SJCRH30 (cell line): ENCODE results near the gene ZNF827. TPM values are rescaled to one million over a fixed set of nuclear protein-coding genes. Genes with fewer than 3 reads are reported as not detected.
A peak's percentile ranks its signal among the peaks of the same experiment; 100 is the strongest.

Experiments
- DNase-seq, 2 experiments: peaks; one replicate each; pipeline ENCODE4 v3.0.0-alpha.2; 2015 to 2020
- H3K27ac ChIP-seq: fragments of 250-450 bp; sonication (Bioruptor Pico); 2 replicates; pipeline ENCODE4 v1.5.1; 2020; ENCODE audit warnings: mild to moderate bottlenecking, moderate library complexity
- H3K27me3 ChIP-seq: fragments of 250-450 bp; sonication (Bioruptor Pico); 2 replicates; pipeline ENCODE4 v1.5.1; 2020; ENCODE audit warnings: mild to moderate bottlenecking, moderate library complexity
- H3K36me3 ChIP-seq: fragments of 250-450 bp; sonication (Bioruptor Pico); 2 replicates; pipeline ENCODE4 v1.5.1; 2020; ENCODE audit warnings: mild to moderate bottlenecking, moderate library complexity
- H3K4me1 ChIP-seq: fragments of 250-450 bp; sonication (Bioruptor Pico); 2 replicates; pipeline ENCODE4 v1.5.1; 2020; ENCODE audit warnings: mild to moderate bottlenecking, moderate library complexity
- H3K4me3 ChIP-seq: fragments of 250-450 bp; sonication (Bioruptor Pico); 2 replicates; pipeline ENCODE4 v1.5.1; 2020; ENCODE audit warnings: mild to moderate bottlenecking, moderate library complexity
- H3K9me3 ChIP-seq: fragments of 250-450 bp; sonication (Bioruptor Pico); replicated peaks from 2 replicates; pipeline ENCODE4 v1.5.1; 2020; ENCODE audit warnings: mild to moderate bottlenecking, moderate library complexity
- total RNA-seq: library from RNA; depleted of rRNA; stranded (reverse); fragments of >200 nt; shearing (Covaris generic); gene quantifications from 2 replicates; pipeline ENCODE4 v1.2.3, GENCODE V29; 2014

The ZNF827 gene
- total RNA-seq, 1 experiment from 2014 or later: 10.5 TPM

GRCh38 chr4:145888393-145888792 is 50.2 kb downstream of the ZNF827 start:
- Histone ChIP-seq H3K36me3 (no peaks in the 10 kb centered on the region; the same call in 1 of the 2 replicates), H3K27me3 (no peaks in the 10 kb centered on the region), H3K27ac (no peak overlapping the region), H3K4me1 (no peaks in the 10 kb centered on the region), H3K9me3 (no peaks in the 10 kb centered on the region), H3K4me3 (no peak overlapping the region)
- no peak for DNase-seq

DNA sequence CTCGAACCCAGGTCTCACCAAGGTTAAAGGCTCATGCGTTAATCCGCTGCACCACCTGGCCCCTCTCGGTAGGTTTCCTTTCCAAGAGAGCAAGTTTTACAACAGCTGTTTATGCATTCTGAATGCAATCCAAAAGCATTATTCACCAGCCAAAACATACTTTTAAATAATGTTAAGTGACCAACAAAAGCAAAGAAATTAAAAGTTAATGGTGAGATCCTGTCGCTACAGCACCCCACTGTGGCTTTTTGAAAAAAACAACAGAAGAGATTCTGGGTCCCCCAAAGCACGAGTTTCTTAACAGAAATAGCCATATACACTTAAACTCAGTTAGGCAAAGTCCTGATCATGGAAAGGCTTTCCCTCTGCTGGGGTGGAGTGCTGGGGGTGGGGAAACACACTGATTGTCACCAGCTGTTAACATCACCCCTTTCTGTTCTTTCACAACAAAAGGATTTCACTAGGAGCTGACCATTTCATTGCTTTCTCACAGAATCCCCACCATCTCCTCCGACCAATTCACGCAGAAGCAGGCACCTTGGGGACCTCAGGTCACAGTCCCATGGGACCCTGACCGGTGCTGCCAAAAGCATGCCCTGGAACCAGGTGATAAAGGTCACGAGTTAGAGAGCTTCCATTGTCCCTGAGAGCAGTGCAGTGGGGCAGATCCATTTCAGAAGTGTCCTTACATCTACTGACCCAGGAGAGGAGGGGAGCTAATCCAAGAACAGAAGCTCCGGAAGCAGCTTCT is 51.2 kb downstream of the ZNF827 start:
- no peak overlapping the region for H3K27ac ChIP-seq
- no peak for DNase-seq
- no peaks in the 10 kb centered on the region; the same call in 1 of the 2 replicates for H3K36me3 ChIP-seq

GRCh38 chr4:145886871-145887240 is 51.8 kb downstream of the ZNF827 start:
- Histone ChIP-seq H3K9me3 (no peaks in the 10 kb centered on the region), H3K36me3 (no peaks in the 10 kb centered on the region; the same call in 1 of the 2 replicates), H3K27ac (no peak overlapping the region), H3K27me3 (no peaks in the 10 kb centered on the region), H3K4me1 (no peaks in the 10 kb centered on the region), H3K4me3 (no peak overlapping the region)
- DNase-seq: no peak

More for the DNA sequence above, 51.2 kb downstream of the ZNF827 start:
- no peak overlapping the region for H3K4me3 ChIP-seq
- no peaks in the 10 kb centered on the region for H3K9me3 ChIP-seq
- no peaks in the 10 kb centered on the region for H3K4me1 ChIP-seq
- H3K27me3 ChIP-seq: no peaks in the 10 kb centered on the region

DNA sequence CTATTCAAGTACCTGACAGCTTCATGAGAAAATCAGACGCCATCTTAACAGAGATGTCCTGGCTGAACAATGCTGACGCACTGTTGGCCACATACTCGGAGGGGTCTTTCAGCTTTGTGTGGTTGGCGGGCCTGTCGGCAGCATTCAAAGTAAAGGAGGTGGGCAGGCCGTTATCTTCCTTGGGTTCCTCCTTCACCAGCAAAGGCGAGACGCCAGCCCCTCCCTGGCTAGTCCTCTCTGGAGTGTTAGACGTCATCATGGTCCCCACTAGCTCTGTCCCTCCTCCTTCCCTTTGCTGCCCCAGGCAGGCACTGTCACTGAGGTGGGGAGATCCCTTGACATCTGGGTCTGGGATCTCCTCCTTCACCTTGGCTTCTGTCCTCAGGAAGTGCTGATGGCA is 53.0 kb downstream of the ZNF827 start:
- Histone ChIP-seq H3K36me3 (no peaks in the 10 kb centered on the region), H3K4me1 (no peaks in the 10 kb centered on the region), H3K4me3 (no peak overlapping the region)

GRCh38 chr4:145884775-145885174 is 53.8 kb downstream of the ZNF827 start:
- H3K36me3 ChIP-seq: no peaks in the 10 kb centered on the region
- no peaks in the 10 kb centered on the region for H3K27me3 ChIP-seq
- H3K4me3 ChIP-seq: no peak overlapping the region
- no peak overlapping the region for H3K27ac ChIP-seq
- no peak for DNase-seq
- no peaks in the 10 kb centered on the region for H3K9me3 ChIP-seq
- H3K4me1 ChIP-seq: no peaks in the 10 kb centered on the region

More for the DNA sequence above, 53.0 kb downstream of the ZNF827 start:
- DNase-seq: no peak
- H3K9me3 ChIP-seq: no peaks in the 10 kb centered on the region
- H3K27ac ChIP-seq: no peak overlapping the region
- H3K27me3 ChIP-seq: no peaks in the 10 kb centered on the region

GRCh38 chr4:145883101-145883694 is 55.4 kb downstream of the ZNF827 start:
- no peaks in the 10 kb centered on the region for H3K27me3 ChIP-seq
- DNase-seq: no peak
- H3K4me1 ChIP-seq: no peaks in the 10 kb centered on the region
- no peaks in the 10 kb centered on the region for H3K9me3 ChIP-seq
- H3K36me3 ChIP-seq: no peaks in the 10 kb centered on the region
- H3K4me3 ChIP-seq: no peak overlapping the region
- no peak overlapping the region for H3K27ac ChIP-seq

- H3K36me3 ChIP-seq: no peaks in the 10 kb centered on the region
- H3K4me1 ChIP-seq: no peaks in the 10 kb centered on the region
- no peaks in the 10 kb centered on the region for H3K9me3 ChIP-seq
- DNase-seq: peak in 1 of 2 experiments; percentile 31
- H3K27me3 ChIP-seq: no peaks in the 10 kb centered on the region
- no peak overlapping the region for H3K4me3 ChIP-seq
- H3K27ac ChIP-seq: no peak overlapping the region
Observed at GRCh38 chr4:145882604-145883003, 56.0 kb downstream of the ZNF827 start.

GRCh38 chr4:145881989-145882388 is 56.6 kb downstream of the ZNF827 start:
- H3K4me3 ChIP-seq: no peak overlapping the region

GRCh38 chr4:145881576-145881975 is 57.0 kb downstream of the ZNF827 start:
- no peaks in the 10 kb centered on the region for H3K9me3 ChIP-seq
- no peaks in the 10 kb centered on the region for H3K36me3 ChIP-seq
- no peak overlapping the region for H3K27ac ChIP-seq
- DNase-seq: no peak
- H3K27me3 ChIP-seq: no peaks in the 10 kb centered on the region
- H3K4me1 ChIP-seq: no peaks in the 10 kb centered on the region
- H3K4me3 ChIP-seq: no peak overlapping the region

More at GRCh38 chr4:145881989-145882388, 56.6 kb downstream of the ZNF827 start:
- Histone ChIP-seq H3K27me3 (no peaks in the 10 kb centered on the region), H3K9me3 (no peaks in the 10 kb centered on the region), H3K27ac (no peak overlapping the region), H3K36me3 (no peaks in the 10 kb centered on the region), H3K4me1 (no peaks in the 10 kb centered on the region)
- no peak for DNase-seq

DNA sequence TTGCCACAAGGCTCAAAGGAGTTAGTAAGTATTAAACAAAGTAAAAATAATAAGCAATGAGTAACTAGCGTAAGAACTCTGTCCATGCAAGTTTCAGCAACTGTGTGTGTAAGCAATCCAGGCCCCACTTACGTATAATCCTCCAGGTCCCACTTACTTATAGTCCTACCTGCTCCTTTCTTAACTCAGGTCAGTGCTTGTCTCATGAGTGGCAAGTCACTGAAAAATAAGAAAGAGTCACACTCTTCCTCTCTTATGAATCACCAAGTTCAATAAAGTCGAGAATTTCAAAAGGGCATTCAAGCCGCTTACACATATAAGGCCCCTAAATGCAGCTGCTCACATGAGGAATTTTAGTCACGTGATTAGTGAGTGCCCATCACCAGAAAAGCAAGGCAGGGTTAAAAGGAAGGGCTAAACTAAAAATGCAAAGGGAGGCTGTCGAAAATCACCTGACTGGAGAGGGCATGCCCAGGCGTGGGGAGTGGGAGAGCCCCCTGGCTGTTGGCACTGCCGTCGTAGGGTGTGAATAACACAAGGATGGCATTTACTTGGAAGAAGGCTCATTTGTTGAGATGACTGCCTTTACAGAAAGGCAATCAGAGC is 58.2 kb downstream of the ZNF827 start:
- H3K4me1 ChIP-seq: no peaks in the 10 kb centered on the region
- H3K9me3 ChIP-seq: no peaks in the 10 kb centered on the region
- H3K27me3 ChIP-seq: no peaks in the 10 kb centered on the region
- no peak overlapping the region for H3K4me3 ChIP-seq
- H3K36me3 ChIP-seq: no peaks in the 10 kb centered on the region; the same call in 1 of the 2 replicates
- H3K27ac ChIP-seq: no peak overlapping the region
- no peak for DNase-seq

DNA sequence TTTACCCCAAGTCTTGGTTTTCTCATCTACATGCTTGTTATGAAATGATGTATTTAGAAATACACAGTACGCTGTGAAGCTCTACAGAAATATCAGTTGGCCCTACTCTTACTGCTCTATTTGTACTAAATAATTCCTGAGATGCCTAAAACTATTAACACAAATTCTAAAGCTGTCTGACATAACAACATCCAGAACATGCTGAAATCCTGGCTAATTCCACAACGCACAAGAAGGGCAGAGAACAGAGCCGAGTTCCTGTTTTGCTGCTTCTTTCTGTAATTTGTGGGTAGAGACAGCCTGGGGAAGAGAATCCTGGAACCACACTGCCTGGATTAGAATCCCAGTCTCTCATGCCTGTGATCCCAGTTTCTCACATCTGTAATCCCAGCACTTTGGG is 59.0 kb downstream of the ZNF827 start:
- DNase-seq: no peak
- Histone ChIP-seq H3K27me3 (no peaks in the 10 kb centered on the region), H3K36me3 (no peaks in the 10 kb centered on the region; the same call in 1 of the 2 replicates), H3K4me1 (no peaks in the 10 kb centered on the region), H3K27ac (no peak overlapping the region), H3K9me3 (no peaks in the 10 kb centered on the region), H3K4me3 (no peak overlapping the region)

DNA sequence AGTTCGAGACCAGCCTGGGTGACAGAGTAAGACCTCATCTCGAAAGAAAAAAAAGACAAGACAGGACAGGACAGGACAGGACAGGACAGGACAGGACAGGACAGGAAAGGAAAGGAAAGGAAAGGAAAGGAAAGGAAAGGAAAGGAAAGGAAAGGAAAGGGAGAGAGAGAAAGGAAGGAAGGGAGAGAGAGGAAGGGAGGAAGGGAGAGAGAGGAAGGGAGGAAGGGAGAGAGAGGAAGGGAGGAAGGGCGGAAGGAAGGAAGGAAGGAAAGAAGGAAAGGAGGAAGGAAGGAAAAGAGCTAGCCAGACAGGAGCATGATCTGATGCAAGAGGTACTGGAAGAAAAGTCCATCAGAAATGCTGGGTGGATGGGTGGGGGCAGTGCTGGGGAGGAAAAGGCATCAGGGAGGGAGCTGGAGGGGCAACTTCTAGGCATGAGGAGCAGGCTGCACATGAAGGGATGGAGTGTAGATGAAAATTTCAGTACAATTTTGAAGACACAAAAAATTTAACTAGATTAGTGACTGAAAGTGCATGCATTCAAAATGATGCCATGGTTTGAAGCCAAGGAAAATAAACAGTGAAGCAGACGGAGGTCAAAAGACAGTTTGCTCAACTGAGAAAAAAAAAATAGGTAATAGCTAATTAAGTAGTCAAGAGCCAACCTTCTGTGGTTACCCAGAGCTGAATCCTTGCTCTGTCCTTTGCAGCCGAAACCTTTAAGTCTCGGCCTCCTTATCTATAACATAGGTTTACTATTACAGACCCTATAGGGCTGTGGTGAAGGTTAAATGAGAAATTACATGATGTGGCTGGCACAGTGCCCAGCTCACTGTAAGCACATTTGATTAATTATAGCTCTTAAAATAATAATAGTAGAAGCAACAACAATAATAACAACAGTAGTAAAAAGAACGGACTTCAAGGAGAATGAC is 59.9 kb downstream of the ZNF827 start:
- Histone ChIP-seq H3K27ac (no peak overlapping the region), H3K4me1 (no peaks in the 10 kb centered on the region), H3K36me3 (no peaks in the 10 kb centered on the region; the same call in 1 of the 2 replicates), H3K27me3 (no peaks in the 10 kb centered on the region), H3K4me3 (no peak overlapping the region), H3K9me3 (no peaks in the 10 kb centered on the region)
- peak in 1 of 2 experiments; percentile 6 for DNase-seq

- no peaks in the 10 kb centered on the region for H3K27me3 ChIP-seq
- no peak overlapping the region for H3K4me3 ChIP-seq
- H3K27ac ChIP-seq: no peak overlapping the region
- no peaks in the 10 kb centered on the region for H3K4me1 ChIP-seq
- no peak for DNase-seq
- H3K9me3 ChIP-seq: no peaks in the 10 kb centered on the region
- H3K36me3 ChIP-seq: no peaks in the 10 kb centered on the region; the same call in 1 of the 2 replicates
Observed at GRCh38 chr4:145876531-145877180, 62.0 kb downstream of the ZNF827 start.

DNA sequence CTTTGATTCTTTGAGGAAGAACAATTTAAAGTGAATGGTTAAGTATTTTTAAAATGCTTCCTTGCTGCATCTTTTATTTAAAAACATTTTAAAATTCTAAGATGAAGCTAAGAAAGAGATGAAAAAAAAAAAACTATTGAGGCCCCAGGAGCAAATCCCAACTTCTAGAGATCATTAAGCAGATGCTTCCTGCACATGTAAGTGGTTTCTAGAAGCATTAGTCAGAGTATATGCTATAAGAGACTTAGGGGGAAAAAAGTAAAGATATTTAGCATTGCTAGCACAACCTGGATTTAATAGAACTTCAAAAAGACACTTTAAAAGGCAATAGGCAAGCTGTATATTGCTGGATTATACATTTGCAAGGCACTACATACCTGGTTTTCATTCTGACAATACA is 64.7 kb downstream of the ZNF827 start:
- no peak overlapping the region for H3K27ac ChIP-seq
- H3K4me1 ChIP-seq: no peaks in the 10 kb centered on the region
- no peaks in the 10 kb centered on the region; the same call in 1 of the 2 replicates for H3K36me3 ChIP-seq
- no peak for DNase-seq
- no peak overlapping the region for H3K4me3 ChIP-seq
- H3K9me3 ChIP-seq: no peaks in the 10 kb centered on the region
- H3K27me3 ChIP-seq: no peaks in the 10 kb centered on the region
